ENCODE measurements around the gene RAB3B. TPM values are rescaled to one million over a fixed set of nuclear protein-coding genes. Genes with fewer than 3 reads are reported as not detected.
A peak's percentile ranks its signal among the peaks of the same experiment; 100 is the strongest.

RAB3B gene
- total and polyA plus RNA-seq, 11 donors = 0.02 to 0.14 (median 0.11) TPM; not detected in 8

DNA sequence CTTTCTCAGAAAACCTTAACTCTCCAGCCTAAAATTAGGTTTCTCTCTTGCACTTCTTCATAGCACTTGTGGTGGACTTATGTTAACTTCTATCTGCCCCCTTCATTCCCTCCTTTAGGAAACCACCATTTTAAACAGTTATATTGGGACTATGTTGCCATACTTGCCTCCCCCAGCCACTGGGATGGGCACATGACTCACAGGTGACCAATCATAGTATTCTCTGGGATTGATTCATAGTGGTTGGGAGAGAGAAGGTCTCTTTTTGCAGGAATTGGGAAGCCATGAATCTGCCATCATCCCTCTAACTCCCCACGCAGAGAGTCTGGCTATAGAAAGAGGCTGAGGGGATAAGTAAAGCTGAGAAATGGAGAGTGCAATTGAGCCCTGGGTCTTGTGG, 61.6 kb downstream of the RAB3B start:
- no peaks in the 10 kb centered on the region for H3K4me1 ChIP-seq
- H3K27ac ChIP-seq = no peak overlapping the region
- peaks cover 0 to 25% (median 4%) of the 10 kb centered on the region in 9 donors for H3K27me3 ChIP-seq
- TF ChIP-seq POLR2A (IDR thresholded peaks at IDR 0.05) = no peak
- TF ChIP-seq, protein P1, sequence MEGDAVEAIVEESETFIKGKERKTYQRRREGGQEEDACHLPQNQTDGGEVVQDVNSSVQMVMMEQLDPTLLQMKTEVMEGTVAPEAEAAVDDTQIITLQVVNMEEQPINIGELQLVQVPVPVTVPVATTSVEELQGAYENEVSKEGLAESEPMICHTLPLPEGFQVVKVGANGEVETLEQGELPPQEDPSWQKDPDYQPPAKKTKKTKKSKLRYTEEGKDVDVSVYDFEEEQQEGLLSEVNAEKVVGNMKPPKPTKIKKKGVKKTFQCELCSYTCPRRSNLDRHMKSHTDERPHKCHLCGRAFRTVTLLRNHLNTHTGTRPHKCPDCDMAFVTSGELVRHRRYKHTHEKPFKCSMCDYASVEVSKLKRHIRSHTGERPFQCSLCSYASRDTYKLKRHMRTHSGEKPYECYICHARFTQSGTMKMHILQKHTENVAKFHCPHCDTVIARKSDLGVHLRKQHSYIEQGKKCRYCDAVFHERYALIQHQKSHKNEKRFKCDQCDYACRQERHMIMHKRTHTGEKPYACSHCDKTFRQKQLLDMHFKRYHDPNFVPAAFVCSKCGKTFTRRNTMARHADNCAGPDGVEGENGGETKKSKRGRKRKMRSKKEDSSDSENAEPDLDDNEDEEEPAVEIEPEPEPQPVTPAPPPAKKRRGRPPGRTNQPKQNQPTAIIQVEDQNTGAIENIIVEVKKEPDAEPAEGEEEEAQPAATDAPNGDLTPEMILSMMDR (IDR thresholded peaks at IDR 0.05) = no peak
- H3K4me3 ChIP-seq = no peak overlapping the region
- H3K9me3 ChIP-seq = no peaks in the 10 kb centered on the region
- no peak for DNase-seq
- intact Hi-C loops (cut with DNase I) = no loop called here
- H3K36me3 ChIP-seq = no peaks in the 10 kb centered on the region
- 74 to 93% (median 84%) methylated on average over 1 of the region's 1 CpG for WGBS, 4 donors
- ATAC-seq = no peak

DNA sequence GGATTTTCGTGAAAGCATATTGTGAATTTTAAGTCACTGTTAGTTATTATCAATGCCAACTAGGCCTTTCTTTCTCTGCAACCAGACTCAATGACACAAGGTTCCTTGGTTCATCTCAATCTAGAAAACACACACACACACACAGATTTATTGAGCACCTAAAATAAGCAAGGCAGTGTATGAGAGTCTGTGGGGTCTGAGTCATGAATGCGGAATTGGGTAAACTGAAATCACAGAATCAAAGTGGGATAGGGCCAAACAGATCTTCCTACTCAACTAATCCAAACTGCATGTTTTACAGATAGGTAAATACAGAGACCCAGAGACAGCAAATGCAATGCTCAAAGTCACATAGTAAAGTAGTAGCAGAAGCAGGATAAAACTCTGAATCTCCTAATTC, 63.5 kb downstream of the RAB3B start:
- intact Hi-C loops (cut with DNase I) = no loop called here
- TF ChIP-seq POLR2A (IDR thresholded peaks at IDR 0.05) = no peak
- TF ChIP-seq, protein P1 (IDR thresholded peaks at IDR 0.05) = no peak
- Histone ChIP-seq H3K36me3 (no peaks in the 10 kb centered on the region), H3K4me3 (no peak overlapping the region), H3K4me1 (no peaks in the 10 kb centered on the region), H3K27me3 (peaks cover 0 to 25% (median 3%) of the 10 kb centered on the region in 9 donors), H3K27ac (no peak overlapping the region), H3K9me3 (no peaks in the 10 kb centered on the region)
- ATAC-seq (no peak), DNase-seq (no peak)
- WGBS, 4 donors = 88 to 90% (median 89%) methylated on average over 2 of the region's 2 CpGs

DNA sequence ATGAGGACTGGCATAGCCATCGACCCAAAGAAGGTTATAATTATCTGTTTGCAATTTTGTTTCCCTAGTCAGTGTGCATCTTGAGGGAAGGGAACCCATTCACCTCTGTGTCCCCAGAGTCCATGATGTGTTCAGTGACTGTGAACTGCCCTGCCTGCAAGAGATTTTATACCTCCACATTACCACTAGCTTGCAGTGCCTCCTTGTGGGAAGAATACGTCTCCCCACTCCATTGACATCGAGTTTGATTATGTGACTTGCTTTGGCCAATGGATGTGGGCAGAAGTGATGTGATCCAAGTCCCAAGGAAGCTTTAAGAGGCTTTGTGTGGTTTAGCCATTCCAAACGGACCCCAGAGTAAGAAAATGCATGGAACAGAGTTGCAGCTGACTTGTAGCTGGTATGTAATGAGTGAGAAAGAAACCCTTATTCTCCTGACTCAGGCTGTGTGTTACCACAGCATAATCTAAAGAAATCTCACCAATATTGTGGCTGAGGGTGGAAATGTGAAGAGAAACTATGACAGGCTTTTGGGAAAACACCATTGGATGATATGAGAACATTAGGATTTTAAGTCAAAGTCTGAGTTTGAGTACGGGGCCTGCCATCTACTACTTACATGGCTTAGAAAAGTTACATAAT, 64.2 kb downstream of the RAB3B start:
- Histone ChIP-seq H3K9me3 (no peaks in the 10 kb centered on the region), H3K36me3 (no peaks in the 10 kb centered on the region), H3K27me3 (peaks cover 0 to 27% (median 3%) of the 10 kb centered on the region in 9 donors), H3K4me3 (no peak overlapping the region), H3K27ac (no peak overlapping the region), H3K4me1 (no peaks in the 10 kb centered on the region)
- DNase-seq (no peak), ATAC-seq (no peak)
- 59 to 69% (median 65%) methylated on average over 5 of the region's 5 CpGs for WGBS, 4 donors
- intact Hi-C loops (cut with DNase I) = no loop called here
- TF ChIP-seq, protein P1 (IDR thresholded peaks at IDR 0.05) = peak in 2 of 12 donors; percentile 9 to 10
- no peak for TF ChIP-seq POLR2A (IDR thresholded peaks at IDR 0.05)

DNA sequence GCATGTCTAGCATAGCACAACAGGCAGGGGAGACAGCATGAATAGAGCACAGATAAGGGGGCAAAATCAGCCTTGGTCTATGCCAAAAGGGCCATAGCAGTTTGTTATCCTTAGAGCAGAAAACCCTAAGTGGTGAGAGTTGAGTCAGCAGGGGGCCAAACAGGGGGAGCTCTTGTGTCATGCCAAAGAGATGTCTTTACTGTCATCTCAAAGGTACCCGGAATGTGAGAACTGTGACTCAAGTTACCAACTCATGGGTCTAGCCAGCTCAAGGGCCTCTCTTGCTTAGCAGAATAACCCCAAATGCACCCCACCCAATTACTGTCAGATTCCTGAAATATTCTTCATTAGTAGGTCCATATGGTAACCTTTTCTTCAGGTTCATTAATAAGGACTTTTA, 66.0 kb downstream of the RAB3B start:
- ATAC-seq (no peak), DNase-seq (no peak)
- 54 to 67% (median 60%) methylated on average over 1 of the region's 1 CpG for WGBS, 4 donors
- peaks cover 0 to 30% (median 3%) of the 10 kb centered on the region in 9 donors for H3K27me3 ChIP-seq
- H3K27ac ChIP-seq = no peak overlapping the region
- no peak overlapping the region for H3K4me3 ChIP-seq
- H3K4me1 ChIP-seq = no peaks in the 10 kb centered on the region
- no peaks in the 10 kb centered on the region for H3K36me3 ChIP-seq
- H3K9me3 ChIP-seq = no peaks in the 10 kb centered on the region
- intact Hi-C loops (cut with DNase I) = no loop called here
- no peak for TF ChIP-seq POLR2A (IDR thresholded peaks at IDR 0.05)
- TF ChIP-seq, protein P1 (IDR thresholded peaks at IDR 0.05) = no peak

Measured in heart left ventricle (tissue), 16 donors.